Transverse colon (tissue), 4 donors: ENCODE data around the gene COL20A1.

Source experiments
- POLR2A ChIP-seq: fragments of 450-650 bp; IDR thresholded peaks from one replicate; pipeline ENCODE4 v1.6.1; 2016; ENCODE audit warnings: antibody characterized with exemption, mild to moderate bottlenecking, moderate library complexity
- POLR2AphosphoS5 ChIP-seq, 3 donors: sonication (generic); formaldehyde crosslinking; IDR thresholded peaks; one replicate each; pipeline ENCODE4 v1.6.1; 2016; ENCODE audit warnings: antibody characterized with exemption in 3 of 3
- TF ChIP-seq, protein P1 (sequence below), 5 experiments: fragments of 200-600 bp in 3 of 5; fragments of 450-650 bp in 2 of 5; sonication (generic) in 3 of 5; IDR thresholded peaks; 1 replicate in 2 of 5; 2 replicates in 3 of 5; pipeline ENCODE4 v1.5.1; 2016 to 2017; ENCODE audit warnings: antibody characterized with exemption in 5 of 5, inconsistent platforms in 3 of 5, mild to moderate bottlenecking in 2 of 5, moderate library complexity in 1 of 5

DNA sequence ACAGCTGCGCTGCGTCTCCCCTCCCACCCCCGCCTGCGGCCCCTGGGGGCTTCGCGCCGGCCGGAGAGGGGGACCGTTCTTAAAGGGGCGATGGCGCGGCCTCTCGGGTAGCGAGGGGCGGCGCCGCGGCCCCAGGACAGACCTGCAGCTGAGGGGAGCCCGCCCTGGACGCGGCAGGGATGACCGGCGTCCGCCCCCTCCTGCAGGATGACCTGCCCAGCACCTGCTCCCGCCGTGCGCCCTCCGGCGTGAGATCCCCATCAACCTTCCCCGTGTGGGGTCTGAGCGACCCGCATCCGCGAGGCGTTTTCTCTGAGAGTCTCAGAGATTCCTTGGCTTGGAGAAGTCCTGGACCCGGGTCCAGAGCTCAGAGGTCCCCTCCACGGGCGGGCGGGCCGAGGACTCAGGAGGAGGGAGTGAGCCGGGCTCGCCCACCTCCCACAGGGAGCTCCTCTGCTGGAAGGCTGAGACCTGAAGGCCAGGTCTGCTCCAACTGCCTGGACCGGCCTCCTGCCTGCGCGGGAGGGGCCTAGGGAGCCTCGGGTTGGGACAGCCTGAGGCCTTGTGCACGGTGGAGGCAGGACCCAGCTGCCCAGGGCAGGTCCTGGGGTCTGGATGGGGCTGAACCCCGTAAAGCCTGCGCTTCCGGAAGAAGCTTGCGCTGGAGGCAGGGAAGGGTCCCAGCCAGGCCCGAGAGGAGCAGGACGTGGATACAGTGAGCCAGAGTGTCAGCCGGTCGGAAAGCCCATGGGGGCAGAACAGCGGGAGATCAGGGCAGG lies 38.2 kb upstream of the COL20A1 start:
- TF ChIP-seq, protein P1, sequence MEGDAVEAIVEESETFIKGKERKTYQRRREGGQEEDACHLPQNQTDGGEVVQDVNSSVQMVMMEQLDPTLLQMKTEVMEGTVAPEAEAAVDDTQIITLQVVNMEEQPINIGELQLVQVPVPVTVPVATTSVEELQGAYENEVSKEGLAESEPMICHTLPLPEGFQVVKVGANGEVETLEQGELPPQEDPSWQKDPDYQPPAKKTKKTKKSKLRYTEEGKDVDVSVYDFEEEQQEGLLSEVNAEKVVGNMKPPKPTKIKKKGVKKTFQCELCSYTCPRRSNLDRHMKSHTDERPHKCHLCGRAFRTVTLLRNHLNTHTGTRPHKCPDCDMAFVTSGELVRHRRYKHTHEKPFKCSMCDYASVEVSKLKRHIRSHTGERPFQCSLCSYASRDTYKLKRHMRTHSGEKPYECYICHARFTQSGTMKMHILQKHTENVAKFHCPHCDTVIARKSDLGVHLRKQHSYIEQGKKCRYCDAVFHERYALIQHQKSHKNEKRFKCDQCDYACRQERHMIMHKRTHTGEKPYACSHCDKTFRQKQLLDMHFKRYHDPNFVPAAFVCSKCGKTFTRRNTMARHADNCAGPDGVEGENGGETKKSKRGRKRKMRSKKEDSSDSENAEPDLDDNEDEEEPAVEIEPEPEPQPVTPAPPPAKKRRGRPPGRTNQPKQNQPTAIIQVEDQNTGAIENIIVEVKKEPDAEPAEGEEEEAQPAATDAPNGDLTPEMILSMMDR (IDR thresholded peaks at IDR 0.05) = no peak
- TF ChIP-seq POLR2AphosphoS5 (IDR thresholded peaks at IDR 0.05) = no peak
- TF ChIP-seq POLR2A = no peak
